T follicular helper cell (primary cell): ENCODE data around the gene PATL2.
"Not testable (repeated sequence)": the region's sequence is repeated elsewhere in the genome, so short reads cannot be mapped to it uniquely, and the experiment has no call there.

Experiments
- DNase-seq: peaks from one replicate; pipeline ENCODE4 v3.0.0-alpha.2; 2020; ENCODE audit warnings: low read depth

Gene PATL2

GRCh38 chr15:44690245-44690644 lies 20.9 kb downstream of the PATL2 start:
- DNase-seq = not testable (repeated sequence)

DNA sequence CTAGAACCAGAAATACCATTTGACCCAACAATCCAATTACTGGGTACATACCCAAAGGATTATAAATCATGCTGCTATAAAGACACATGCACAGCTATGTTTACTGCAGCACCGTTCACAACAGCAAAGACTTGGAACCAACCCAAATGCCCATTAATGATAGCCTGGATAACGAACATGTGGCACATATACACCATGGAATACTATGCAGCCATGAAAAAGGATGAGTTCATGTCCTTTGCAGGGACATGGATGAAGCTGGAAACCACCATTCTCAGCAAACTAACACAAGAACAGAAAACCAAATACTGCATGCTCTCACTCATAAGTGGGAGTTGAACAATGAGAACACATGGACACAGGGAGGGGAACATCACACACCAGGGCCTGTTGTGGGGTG lies 21.8 kb downstream of the PATL2 start:
- not testable (repeated sequence) for DNase-seq

DNA sequence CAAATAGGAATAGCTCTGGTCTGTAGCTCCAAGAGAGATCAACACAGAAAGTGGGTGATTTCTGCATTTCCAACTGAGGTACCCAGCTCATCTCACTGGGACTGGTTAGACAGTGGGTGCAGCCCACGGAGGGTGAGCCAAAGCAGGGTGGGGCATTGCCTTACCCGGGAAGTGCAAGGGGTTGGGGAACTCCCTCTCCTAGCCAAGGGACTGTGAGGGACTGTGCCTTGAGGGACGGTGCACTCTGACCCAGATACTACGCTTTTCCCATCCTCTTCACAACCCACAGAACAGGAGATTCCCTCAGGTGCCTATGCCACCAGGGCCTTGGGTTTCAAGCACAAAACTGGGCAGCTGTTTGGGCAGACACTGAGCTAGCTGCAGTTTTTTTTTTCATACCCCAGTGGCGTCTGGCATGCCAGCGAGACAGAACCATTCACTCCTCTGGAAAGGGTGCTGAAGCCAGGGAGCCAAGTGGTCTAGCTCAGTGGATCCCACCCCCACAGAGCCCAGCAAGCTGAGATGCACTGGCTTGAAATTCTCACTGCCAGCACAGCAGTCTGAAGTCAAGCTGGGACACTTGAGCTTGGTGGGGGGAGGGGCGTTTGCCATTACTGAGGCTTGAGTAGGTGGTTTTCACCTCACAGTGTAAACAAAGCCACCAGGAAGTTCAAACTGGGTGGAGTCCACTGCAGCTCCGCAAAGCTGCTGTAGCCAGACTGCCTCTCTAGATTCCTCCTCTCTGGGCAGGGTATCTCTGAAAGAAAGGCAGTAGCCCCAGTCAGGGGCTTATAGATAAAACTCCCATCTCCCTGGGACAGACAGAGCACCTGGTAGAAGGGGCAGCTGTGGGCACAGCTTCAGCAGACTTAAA lies 28.1 kb downstream of the PATL2 start:
- peak; percentile 67 for DNase-seq

DNA sequence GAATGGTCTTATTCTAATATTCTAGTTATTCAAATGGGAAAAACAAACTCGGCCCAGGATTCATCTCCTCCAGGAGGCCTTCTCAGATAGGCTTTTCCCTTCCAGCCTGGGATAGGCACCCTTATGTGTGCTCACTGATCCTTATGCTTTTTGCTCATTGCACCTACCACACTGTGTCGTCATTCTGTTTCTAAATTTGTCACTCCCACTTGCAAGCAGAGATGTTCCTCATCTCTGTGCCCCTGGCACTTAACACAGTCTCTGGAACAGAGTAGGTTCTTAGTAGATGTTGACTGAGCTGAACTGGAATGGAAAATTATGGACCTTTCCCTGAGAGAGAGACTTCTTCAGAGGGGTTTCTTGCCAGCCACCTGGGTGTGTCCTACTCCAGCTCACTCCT lies 28.9 kb downstream of the PATL2 start:
- DNase-seq = no peak

DNA sequence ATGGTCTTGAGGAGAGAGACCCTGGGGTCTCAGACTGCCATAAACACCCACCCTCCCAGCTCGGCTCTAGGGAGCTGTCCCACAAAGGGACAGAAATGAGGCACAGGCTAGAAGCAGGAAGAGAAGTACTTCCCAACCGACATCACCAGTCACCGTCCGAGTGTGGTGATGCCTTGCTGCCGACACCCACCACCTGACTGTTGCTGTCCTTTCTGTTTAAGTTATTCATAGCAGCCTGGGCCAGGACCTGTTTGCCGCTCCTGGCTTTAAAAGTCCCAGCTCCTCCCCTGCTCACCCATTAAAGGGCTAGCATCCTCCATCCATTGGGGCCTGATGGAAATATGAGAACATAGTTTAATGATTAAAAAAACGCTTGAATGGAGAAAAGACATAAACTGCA lies 34.4 kb downstream of the PATL2 start:
- DNase-seq = no peak

DNA sequence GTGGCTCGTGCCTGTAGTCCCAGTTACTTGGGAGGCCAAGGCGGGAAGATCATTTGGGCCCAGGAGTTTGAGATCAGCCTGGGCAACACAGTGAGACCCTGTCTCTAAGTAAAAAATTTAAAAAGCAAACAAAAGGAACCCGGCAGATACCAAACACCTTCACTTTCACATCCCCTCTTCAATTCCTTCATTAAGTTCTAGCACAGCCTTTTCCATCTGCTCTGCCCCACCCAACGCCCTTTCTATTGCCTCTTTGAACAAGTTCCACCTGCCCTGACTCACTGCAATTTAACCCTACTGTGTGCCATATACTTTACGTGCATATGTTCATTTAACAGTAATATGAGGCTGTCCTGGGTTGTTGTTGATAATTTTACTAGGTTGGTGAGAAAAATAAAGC lies 35.2 kb downstream of the PATL2 start:
- DNase-seq = no peak

DNA sequence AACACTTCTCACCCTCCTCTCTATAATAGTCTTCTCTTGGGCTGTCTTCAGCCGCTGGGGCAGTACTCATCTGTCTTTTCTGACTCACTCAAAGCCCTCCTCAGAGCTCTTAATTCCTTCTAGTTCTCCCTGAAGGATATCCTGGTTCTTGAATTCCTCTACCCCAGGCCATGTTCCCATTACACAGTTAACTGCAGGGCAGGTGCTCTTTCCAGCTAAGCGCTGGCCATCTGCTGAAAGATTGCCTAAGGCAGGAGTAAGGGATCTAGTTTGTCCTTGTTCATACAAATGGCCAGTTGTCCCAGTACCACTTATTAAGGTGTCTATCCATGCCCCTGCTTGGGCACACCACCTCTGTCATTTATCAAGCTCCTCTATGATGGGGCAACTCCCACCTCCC lies 37.5 kb downstream of the PATL2 start:
- no peak for DNase-seq

GRCh38 chr15:44670087-44670950 lies 40.8 kb downstream of the PATL2 start:
- no peak for DNase-seq

DNA sequence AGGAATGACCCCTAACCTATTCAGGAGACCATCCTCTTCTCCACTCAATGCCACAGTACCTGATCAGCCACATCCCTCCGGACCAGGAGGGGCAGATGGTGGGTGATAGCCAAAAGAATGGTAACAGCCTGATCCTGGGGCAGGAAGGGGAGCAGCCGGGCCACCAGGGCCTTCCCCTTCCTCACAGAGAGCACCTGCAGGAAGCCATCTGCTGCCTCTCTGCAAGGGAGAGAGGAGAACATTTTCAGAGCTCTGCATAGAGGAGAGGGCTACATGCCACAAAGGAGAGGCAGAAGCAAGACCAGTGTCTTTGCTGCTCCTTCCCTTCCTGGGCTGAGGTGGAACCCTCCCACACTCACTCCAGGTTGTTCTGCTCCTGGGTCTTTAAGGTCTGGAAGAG lies 42.2 kb downstream of the PATL2 start:
- no peak for DNase-seq

DNA sequence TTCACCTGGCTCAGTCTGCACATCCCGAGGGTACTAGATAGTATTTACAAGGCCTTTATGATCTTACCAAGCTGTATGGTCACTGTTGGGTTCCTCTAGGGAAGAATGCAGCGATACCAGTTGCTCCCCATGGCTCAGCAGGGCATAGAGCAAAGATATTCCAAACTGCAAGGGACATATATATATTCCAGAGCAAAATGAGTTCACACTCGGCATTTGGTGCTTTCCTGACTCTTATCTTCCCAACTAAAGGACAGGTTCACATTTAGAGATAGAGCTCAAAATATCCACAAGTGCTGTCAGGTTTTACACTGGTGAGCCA lies 44.1 kb downstream of the PATL2 start:
- no peak for DNase-seq

DNA sequence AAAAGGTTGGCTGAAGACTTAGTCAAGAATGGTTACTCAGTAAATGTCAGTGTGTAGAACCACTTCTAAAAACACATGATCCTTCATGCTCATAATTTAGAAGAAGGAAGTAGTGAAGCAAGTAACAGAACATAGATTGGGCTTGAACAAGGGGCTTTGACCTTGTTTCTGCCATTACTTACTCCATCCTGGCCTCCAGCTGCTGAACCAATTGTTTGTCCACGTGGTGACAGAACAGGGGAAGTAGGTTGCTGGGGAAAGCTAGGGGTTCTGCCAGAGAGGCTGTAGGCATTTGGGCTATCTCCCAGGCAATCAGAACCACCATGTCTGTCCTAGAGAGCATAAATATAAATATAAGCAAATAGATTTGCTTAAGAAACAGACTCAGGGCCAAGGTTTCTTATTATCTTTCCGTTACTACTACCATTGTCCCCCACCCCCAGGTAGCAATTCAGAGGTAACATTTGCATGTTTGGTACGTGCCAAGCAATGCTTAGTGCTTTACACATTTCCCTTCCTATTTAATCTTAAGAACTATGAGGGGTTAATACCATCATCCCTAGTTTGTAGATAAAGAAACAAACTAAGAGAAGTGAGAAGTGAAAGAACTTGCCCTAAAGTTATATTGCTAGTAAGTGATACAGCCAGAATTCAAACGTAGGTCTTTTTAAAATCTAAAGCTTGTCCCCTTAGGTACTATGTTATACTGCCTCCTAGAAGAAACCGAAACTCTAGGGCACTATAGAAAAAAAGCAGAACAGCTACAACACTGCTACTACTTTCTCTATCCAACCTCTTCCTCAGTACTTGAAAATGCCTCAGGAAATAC lies 44.7 kb downstream of the PATL2 start:
- no peak for DNase-seq

- DNase-seq = peak; percentile 94
Measured at GRCh38 chr15:44663410-44664308, 47.5 kb downstream of the PATL2 start, which contains the start of gene SPG11. SPG11 (minus strand) TSS chr15:44663662; CDS start chr15:44663647, 15 bp downstream.

GRCh38 chr15:44662478-44663409 lies 48.4 kb downstream of the PATL2 start:
- DNase-seq = peak; percentile 79

DNA sequence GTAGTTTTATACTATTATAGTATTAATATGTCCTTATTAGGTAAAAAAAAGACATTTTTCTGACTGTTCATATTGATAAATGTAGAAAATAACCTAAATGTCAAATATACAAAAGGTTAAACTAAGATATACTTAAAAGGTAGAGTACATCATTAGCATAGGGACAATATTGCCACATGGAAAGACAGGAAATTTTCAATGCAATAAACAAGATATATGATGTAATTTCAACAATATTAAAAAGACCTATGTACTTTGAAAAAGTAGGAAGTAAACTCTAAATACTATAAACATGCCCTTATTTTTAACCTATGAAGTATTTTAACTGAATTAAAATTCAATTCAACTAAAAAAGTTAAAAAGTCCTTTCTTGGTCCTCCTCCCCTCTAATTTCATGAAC lies 49.5 kb downstream of the PATL2 start:
- DNase-seq = no peak

GRCh38 chr15:44659056-44659455 lies 52.1 kb downstream of the PATL2 start:
- no peak for DNase-seq

DNA sequence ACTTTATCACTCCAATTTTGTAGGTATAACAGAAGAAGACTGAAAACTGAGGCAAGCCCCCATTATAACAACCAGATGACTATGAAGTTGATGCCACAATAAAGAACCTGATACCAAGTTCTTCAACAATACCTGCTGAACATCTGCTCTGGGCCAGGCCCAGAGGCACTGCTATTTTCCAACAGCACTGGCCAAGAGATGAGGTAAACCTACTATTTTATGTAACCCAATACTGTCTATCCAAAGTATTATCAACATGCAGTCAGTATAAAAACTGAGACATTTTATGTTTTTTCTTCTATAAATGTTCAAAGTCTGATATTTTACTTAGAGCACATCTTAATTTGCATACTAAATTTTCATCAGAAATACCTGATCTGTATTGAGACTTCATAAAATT lies 53.7 kb downstream of the PATL2 start:
- DNase-seq = no peak

- DNase-seq = no peak
Measured at GRCh38 chr15:44656913-44657312, 54.2 kb downstream of the PATL2 start.

DNA sequence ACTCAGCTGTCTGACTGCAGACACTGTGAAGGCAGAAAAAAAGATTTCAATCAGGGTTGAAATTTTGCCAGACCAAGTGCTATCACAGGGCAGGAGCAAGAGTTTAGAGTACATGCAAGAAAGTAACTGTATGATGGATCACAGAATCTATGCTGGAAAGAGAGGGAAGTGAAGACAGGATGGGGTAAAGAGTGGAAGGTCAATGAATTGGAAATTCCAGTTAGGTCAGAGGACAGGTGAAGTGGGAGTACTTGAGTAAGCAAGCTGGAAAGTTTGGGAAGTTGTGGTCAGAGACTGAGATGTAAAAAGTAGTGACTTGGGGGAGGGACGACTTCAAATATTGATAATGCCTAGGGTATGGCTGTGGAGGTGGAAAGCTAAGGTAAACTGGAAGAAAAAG lies 54.8 kb downstream of the PATL2 start:
- DNase-seq = no peak

- DNase-seq = no peak
Measured at GRCh38 chr15:44654858-44655257, 56.3 kb downstream of the PATL2 start.

- no peak for DNase-seq
Measured at GRCh38 chr15:44647637-44648036, 63.5 kb downstream of the PATL2 start.
